Common myeloid progenitor, CD34-positive (primary cell): ENCODE results near the gene MEAK7.

ENCODE experiments used
- CTCF ChIA-PET: fragments of 350-600 bp; sonication (Branson Sonifier 250); formaldehyde crosslinking; loops from one replicate; lab custom pipeline; 2021; ENCODE audit warnings: antibody characterized with exemption; lab: Charles Lee
- POLR2A ChIA-PET: fragments of 350-600 bp; sonication (Branson Sonifier 250); formaldehyde crosslinking; loops from one replicate; lab custom pipeline; 2021; ENCODE audit warnings: antibody characterized with exemption; lab: Charles Lee
- DNase-seq, 3 donors: peaks; one replicate each; pipeline versions ENCODE4 v3.0.0 to v3.0.0-alpha.2; 2013
- H3K27ac ChIP-seq, 2 experiments: 1 replicate in 1 of 2; 2 replicates in 1 of 2; pipeline ENCODE4 v1.7.0; 2013; ENCODE audit warnings: inconsistent platforms in 2 of 2, low read length in 2 of 2, mild to moderate bottlenecking in 2 of 2, low read depth in 1 of 2, moderate library complexity in 1 of 2; ENCODE audit not compliant: severe bottlenecking in 2 of 2, insufficient read depth in 1 of 2, poor library complexity in 1 of 2
- H3K27me3 ChIP-seq, 5 experiments: replicated peaks in 2 of 5; 1 replicate in 3 of 5; 2 replicates in 2 of 5; pipeline versions ENCODE4 v1.6.1 to v1.7.0; 2013; ENCODE audit warnings: low read length in 4 of 5, mild to moderate bottlenecking in 2 of 5, moderate library complexity in 2 of 5, inconsistent platforms in 1 of 5; ENCODE audit not compliant: insufficient read depth in 5 of 5, control insufficient read depth in 4 of 5
- H3K36me3 ChIP-seq, 4 experiments: 1 replicate in 2 of 4; 2 replicates in 2 of 4; pipeline versions ENCODE4 v1.6.1 to v1.7.0; 2013; ENCODE audit warnings: low read length in 3 of 4, control low read depth in 1 of 4, mild to moderate bottlenecking in 1 of 4; ENCODE audit not compliant: control insufficient read depth in 4 of 4, insufficient read depth in 4 of 4
- H3K4me1 ChIP-seq, 4 experiments: 1 replicate in 3 of 4; 2 replicates in 1 of 4; pipeline versions ENCODE4 v1.6.1 to v1.7.1; 2013; ENCODE audit warnings: low read length in 3 of 4, mild to moderate bottlenecking in 3 of 4, control low read depth in 1 of 4, inconsistent platforms in 1 of 4, moderate library complexity in 1 of 4; ENCODE audit not compliant: control insufficient read depth in 4 of 4, insufficient read depth in 4 of 4; ENCODE audit errors: control extremely low read depth in 1 of 4
- H3K4me3 ChIP-seq, 7 experiments: 1 replicate in 4 of 7; 2 replicates in 3 of 7; pipeline versions ENCODE4 v1.5.1 to v1.7.0; 2013; ENCODE audit warnings: mild to moderate bottlenecking in 7 of 7, low read length in 6 of 7, moderate library complexity in 6 of 7, inconsistent platforms in 2 of 7, low read depth in 2 of 7, control low read depth in 1 of 7; ENCODE audit not compliant: insufficient read depth in 4 of 7, control insufficient read depth in 1 of 7; ENCODE audit errors: extremely low read depth in 1 of 7
- H3K9me3 ChIP-seq, 5 experiments: 1 replicate in 4 of 5; 2 replicates in 1 of 5; pipeline versions ENCODE4 v1.6.1 to v1.7.1; 2013; ENCODE audit warnings: low read length in 4 of 5, mild to moderate bottlenecking in 2 of 5, inconsistent platforms in 1 of 5, low read depth in 1 of 5, moderate library complexity in 1 of 5; ENCODE audit not compliant: control insufficient read depth in 4 of 5, insufficient read depth in 2 of 5; ENCODE audit errors: control extremely low read depth in 1 of 5
- WGBS: methylation state at CpG from one replicate; pipeline ENCODE4 v1.1.5; 2013; ENCODE audit not compliant: insufficient coverage; 5-methylcytosine and 5-hydroxymethylcytosine counted together

The MEAK7 gene

GRCh38 chr16:84463221-84463620 lies 41.2 kb downstream of the MEAK7 start:
- H3K27ac ChIP-seq: no peak overlapping the region
- H3K9me3 ChIP-seq: peaks cover 1 to 14% (median 6%) of the 10 kb centered on the region in 5 experiments
- no peak overlapping the region for H3K4me3 ChIP-seq
- H3K27me3 ChIP-seq: no peaks in the 10 kb centered on the region
- no peak for DNase-seq
- WGBS: 83% methylated on average over 7 of the region's 7 CpGs
- CTCF ChIA-PET: interaction anchor here (0.8 kb wide), 1 partner anchor 15 kb away, joined by 3 read pairs; no protein-coding TSS in a partner anchor
- peaks cover 0 to 11% (median 3%) of the 10 kb centered on the region in 4 experiments for H3K36me3 ChIP-seq
- H3K4me1 ChIP-seq: no peaks in the 10 kb centered on the region
- POLR2A ChIA-PET: no interaction called here

DNA sequence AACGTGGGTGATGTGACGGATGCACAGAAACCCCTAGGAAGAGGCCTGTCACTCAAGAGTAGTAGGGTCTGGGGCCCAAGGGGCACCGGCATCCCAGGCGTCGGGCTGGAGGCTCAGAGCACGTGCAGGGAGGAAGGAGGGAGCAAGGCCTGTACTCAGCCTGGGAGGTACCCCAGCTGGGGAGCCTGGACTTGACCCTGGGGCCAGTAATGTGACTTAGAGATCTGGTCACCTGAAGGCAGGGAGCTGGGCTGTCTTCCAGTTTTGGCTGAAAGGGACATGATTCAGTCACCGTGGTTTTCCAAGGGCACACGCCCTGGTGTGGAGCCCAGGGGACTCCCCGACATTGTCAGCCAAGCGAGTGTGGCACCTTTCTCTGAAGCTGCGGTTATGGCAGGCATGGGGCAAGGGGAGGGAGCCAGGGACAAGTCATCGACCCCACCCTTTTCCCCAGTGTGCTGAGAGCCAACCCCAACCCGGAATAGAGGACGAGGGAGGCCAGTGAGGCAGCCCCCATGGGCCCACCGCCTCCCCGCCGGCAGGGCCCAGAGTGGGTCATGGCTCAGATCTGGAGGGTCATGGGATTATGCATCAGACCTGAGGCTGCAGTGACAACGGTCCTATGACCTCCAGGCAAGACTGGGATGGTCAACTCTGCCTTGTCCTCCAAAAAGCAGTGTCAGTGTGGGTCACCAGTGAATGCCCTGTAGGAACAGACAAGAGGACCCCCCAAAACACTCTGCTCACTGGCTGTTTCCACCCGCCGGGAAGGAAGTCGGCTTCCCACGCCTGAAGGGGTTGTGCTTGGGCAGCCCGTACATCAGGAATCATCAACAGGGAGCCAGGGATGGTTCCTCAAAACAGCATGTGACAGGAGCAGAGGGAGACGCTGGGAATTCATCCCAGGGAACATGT lies 41.9 kb downstream of the MEAK7 start:
- ChIA-PET CTCF (interaction anchor here (0.8 kb wide), 1 partner anchor 16 kb away, joined by 3 read pairs; no protein-coding TSS in a partner anchor), POLR2A (no interaction called here)
- no peaks in the 10 kb centered on the region for H3K4me1 ChIP-seq
- H3K27ac ChIP-seq: no peak overlapping the region
- H3K4me3 ChIP-seq: no peak overlapping the region
- H3K27me3 ChIP-seq: no peaks in the 10 kb centered on the region
- 93% methylated on average over 23 of the region's 24 CpGs for WGBS
- no peak for DNase-seq
- H3K9me3 ChIP-seq: peaks cover 0 to 10% (median 6%) of the 10 kb centered on the region in 5 experiments
- peaks cover 0 to 6% (median 2%) of the 10 kb centered on the region in 4 experiments for H3K36me3 ChIP-seq

- CTCF ChIA-PET: no interaction called here
- Histone ChIP-seq H3K9me3 (peaks cover 0 to 2% (median 0%) of the 10 kb centered on the region in 5 experiments), H3K27ac (no peak overlapping the region), H3K4me3 (no peak overlapping the region), H3K36me3 (peaks cover 0 to under 1% (median 0%) of the 10 kb centered on the region in 4 experiments), H3K4me1 (no peaks in the 10 kb centered on the region), H3K27me3 (no peaks in the 10 kb centered on the region)
- 97% methylated on average over 29 of the region's 30 CpGs for WGBS
- POLR2A ChIA-PET: no interaction called here
- no peak for DNase-seq
Observed at GRCh38 chr16:84461413-84462295, 42.8 kb downstream of the MEAK7 start.

GRCh38 chr16:84461029-84461412 lies 43.4 kb downstream of the MEAK7 start:
- 87% methylated on average over 7 of the region's 8 CpGs for WGBS
- no peaks in the 10 kb centered on the region for H3K9me3 ChIP-seq
- H3K36me3 ChIP-seq: no peaks in the 10 kb centered on the region
- DNase-seq: no peak
- H3K4me1 ChIP-seq: no peaks in the 10 kb centered on the region
- POLR2A ChIA-PET: no interaction called here
- no peak overlapping the region for H3K4me3 ChIP-seq
- H3K27me3 ChIP-seq: no peaks in the 10 kb centered on the region
- CTCF ChIA-PET: no interaction called here
- H3K27ac ChIP-seq: no peak overlapping the region

DNA sequence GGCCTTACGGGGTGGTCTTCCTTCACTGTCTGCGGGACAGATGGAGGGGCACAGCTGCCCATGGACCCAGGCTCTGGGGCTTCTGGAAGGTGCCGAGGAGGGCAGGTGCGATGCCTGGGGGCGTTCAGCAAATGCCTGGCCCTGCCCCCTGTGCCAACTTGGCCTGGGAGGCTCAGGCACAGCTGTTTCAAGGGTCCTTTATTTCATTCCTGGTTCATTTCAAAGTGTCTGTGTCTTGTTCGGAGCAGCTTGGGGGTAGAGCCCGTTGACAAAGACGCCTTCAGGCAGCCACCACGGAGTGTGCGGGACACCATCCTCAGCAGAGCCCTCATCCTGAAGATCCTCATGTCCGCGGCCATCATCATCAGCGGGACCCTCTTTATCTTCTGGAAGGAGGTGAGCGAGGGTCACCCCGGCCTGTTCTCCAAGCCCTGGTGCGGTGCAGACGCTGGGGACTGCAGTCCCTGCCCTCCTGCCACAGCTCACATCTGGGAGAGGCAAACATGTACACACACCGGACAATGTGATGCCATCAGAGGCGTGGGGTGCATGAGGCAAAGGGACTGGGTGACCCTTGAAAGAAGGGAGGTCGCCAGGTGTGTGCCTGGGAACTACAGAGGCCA lies 43.9 kb downstream of the MEAK7 start:
- H3K9me3 ChIP-seq: no peaks in the 10 kb centered on the region
- no peaks in the 10 kb centered on the region for H3K27me3 ChIP-seq
- H3K4me1 ChIP-seq: no peaks in the 10 kb centered on the region
- 87% methylated on average over 19 of the region's 20 CpGs for WGBS
- CTCF ChIA-PET: no interaction called here
- H3K27ac ChIP-seq: no peak overlapping the region
- H3K4me3 ChIP-seq: no peak overlapping the region
- H3K36me3 ChIP-seq: no peaks in the 10 kb centered on the region
- no peak for DNase-seq
- POLR2A ChIA-PET: no interaction called here

DNA sequence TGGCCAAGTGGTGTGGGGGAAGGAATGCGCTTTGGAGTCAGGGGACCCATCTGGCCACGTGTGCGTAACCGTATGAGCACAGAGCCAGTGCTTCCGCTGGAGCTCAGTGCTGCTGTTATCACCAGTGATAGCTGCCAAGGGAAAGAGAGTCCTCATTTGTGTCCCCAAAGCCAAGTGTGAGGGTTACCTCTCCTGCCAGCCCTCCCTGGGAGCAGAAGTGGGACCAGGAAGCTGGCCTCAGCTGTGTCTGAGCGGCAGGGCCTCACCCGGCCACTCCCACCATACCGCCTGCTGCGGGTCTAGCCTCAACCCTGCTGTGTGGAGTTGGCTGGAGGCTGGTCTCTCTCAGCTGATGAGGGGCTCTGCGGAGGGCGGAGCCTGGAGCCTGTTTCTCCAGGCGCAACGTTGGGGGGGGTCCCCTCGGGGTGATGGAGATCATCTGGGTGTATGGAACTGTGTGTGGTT lies 44.5 kb downstream of the MEAK7 start:
- Histone ChIP-seq H3K9me3 (no peaks in the 10 kb centered on the region), H3K4me3 (no peak overlapping the region), H3K4me1 (no peaks in the 10 kb centered on the region), H3K27ac (no peak overlapping the region), H3K27me3 (no peaks in the 10 kb centered on the region), H3K36me3 (no peaks in the 10 kb centered on the region)
- CTCF ChIA-PET: no interaction called here
- DNase-seq: peak in 1 of 3 donors; percentile 3
- POLR2A ChIA-PET: no interaction called here
- 93% methylated on average over 11 of the region's 14 CpGs for WGBS
